GM18907 (cell line): ENCODE results near the gene RAD51B.
"Not testable (repeated sequence)": the region's sequence is repeated elsewhere in the genome, so short reads cannot be mapped to it uniquely, and the experiment has no call there.

Source experiments
- ATAC-seq: cut with Tn5 transposase; IDR thresholded peaks from one replicate; pipeline ENCODE4 v1.9.1; 2021; ENCODE audit warnings: mild to moderate bottlenecking, moderate library complexity; ENCODE audit not compliant: unreplicated experiment

The RAD51B gene

GRCh38 chr14:68062651-68063050, 243.1 kb downstream of the RAD51B start:
- ATAC-seq = no peak

- no peak for ATAC-seq
Observed at GRCh38 chr14:68065322-68065721, 245.7 kb downstream of the RAD51B start.

- no peak for ATAC-seq
Observed at GRCh38 chr14:68074765-68075381, 255.3 kb downstream of the RAD51B start.

- no peak for ATAC-seq
Observed at GRCh38 chr14:68075382-68076029, 255.9 kb downstream of the RAD51B start.

- no peak for ATAC-seq
Observed at GRCh38 chr14:68076451-68076850, 256.9 kb downstream of the RAD51B start.

GRCh38 chr14:68079941-68080697, 260.5 kb downstream of the RAD51B start:
- no peak for ATAC-seq

GRCh38 chr14:68081489-68081888, 261.9 kb downstream of the RAD51B start:
- ATAC-seq = no peak

- ATAC-seq = no peak
Observed at GRCh38 chr14:68082698-68083291, 263.2 kb downstream of the RAD51B start.

- ATAC-seq = no peak
Observed at GRCh38 chr14:68084256-68084655, 264.7 kb downstream of the RAD51B start.

GRCh38 chr14:68085742-68086141, 266.2 kb downstream of the RAD51B start:
- ATAC-seq = no peak

- ATAC-seq = no peak
Observed at GRCh38 chr14:68088451-68088854, 268.9 kb downstream of the RAD51B start.

- ATAC-seq = no peak
Observed at GRCh38 chr14:68089146-68089731, 269.7 kb downstream of the RAD51B start.

- no peak for ATAC-seq
Observed at GRCh38 chr14:68094158-68094557, 274.6 kb downstream of the RAD51B start.

GRCh38 chr14:68094752-68095151, 275.2 kb downstream of the RAD51B start:
- no peak for ATAC-seq

GRCh38 chr14:68097727-68098126, 278.1 kb downstream of the RAD51B start:
- ATAC-seq = no peak

- no peak for ATAC-seq
Observed at GRCh38 chr14:68098834-68099233, 279.3 kb downstream of the RAD51B start.

GRCh38 chr14:68099495-68100045, 280.0 kb downstream of the RAD51B start:
- ATAC-seq = no peak

GRCh38 chr14:68101715-68102301, 282.2 kb downstream of the RAD51B start:
- ATAC-seq = not testable (repeated sequence)

GRCh38 chr14:68103853-68104252, 284.3 kb downstream of the RAD51B start:
- no peak for ATAC-seq

GRCh38 chr14:68104518-68104917, 284.9 kb downstream of the RAD51B start:
- no peak for ATAC-seq

GRCh38 chr14:68105816-68106215, 286.2 kb downstream of the RAD51B start:
- no peak for ATAC-seq
